Nephron progenitor cell (in vitro differentiated cells): ENCODE results near the gene SUN5.
"Not testable (repeated sequence)": the region's sequence is repeated elsewhere in the genome, so short reads cannot be mapped to it uniquely, and the experiment has no call there.

Experiments
- DNase-seq: peaks from one replicate; pipeline ENCODE4 v3.0.0; 2021
- H3K27ac Mint-ChIP-seq: 2 replicates; pipeline ENCODE4 v1.8.0; 2021; ENCODE audit warnings: mild to moderate bottlenecking, moderate library complexity, mixed read lengths
- H3K27me3 Mint-ChIP-seq: 2 replicates; pipeline ENCODE4 v1.8.0; 2021; ENCODE audit warnings: mild to moderate bottlenecking, low read depth, mixed read lengths; ENCODE audit not compliant: poor library complexity
- H3K36me3 Mint-ChIP-seq: 2 replicates; pipeline ENCODE4 v1.8.0; 2021; ENCODE audit warnings: low read depth, mixed read lengths
- H3K4me1 Mint-ChIP-seq: 2 replicates; pipeline ENCODE4 v1.8.0; 2021; ENCODE audit warnings: mixed read lengths
- H3K4me3 Mint-ChIP-seq: 2 replicates; pipeline ENCODE4 v1.8.0; 2021; ENCODE audit warnings: mild to moderate bottlenecking, moderate library complexity, mixed read lengths
- H3K9me3 Mint-ChIP-seq: 2 replicates; pipeline ENCODE4 v1.8.0; 2021; ENCODE audit warnings: mild to moderate bottlenecking, moderate library complexity, mixed read lengths
- TF ChIP-seq, protein P1 (sequence below): fragments of 200-600 bp; sonication (generic); IDR thresholded peaks from 2 replicates; pipeline ENCODE4 v1.5.0; 2021; ENCODE audit warnings: antibody characterized with exemption

The SUN5 gene

DNA sequence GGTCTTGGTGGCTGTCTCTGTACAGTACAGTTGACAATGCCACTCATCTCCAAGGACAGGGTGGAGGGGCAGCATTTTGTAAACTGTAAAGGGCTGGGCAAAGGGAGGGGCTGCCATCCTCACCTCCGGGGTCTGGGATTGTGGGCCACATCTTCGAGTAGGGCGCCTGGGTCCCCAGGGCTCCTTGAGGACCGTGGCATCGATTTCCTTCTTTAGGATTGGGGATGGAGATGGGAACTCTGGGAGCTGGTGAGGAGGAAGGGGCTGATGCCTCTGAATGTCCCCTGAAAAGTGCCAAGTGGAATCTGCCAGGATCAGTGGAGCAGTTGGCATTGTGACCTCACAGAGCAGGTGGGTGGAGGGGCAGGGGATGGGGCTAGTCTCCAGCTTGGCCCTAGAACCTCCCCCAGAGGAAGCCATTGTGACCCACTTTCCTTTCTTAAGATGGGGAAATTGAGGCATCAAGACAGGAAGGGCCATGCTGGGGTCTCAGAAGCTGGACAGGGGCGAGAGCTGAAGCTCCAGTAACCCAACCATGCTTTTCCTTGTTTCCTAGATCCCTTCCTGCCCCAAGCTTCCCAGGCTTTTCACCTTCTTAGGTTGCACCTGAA, at the start of gene SUN5:
Gene SUN5, minus strand, starts transcription at position 293 of the 611 bp plus-strand sequence. Its CDS starts 93 bp downstream, at position 200.
- H3K9me3 Mint-ChIP-seq = peaks cover 5% of the 10 kb centered on the region
- H3K27me3 Mint-ChIP-seq = peaks cover 21% of the 10 kb centered on the region
- peaks cover 14% of the 10 kb centered on the region for H3K4me1 Mint-ChIP-seq
- TF ChIP-seq, protein P1, sequence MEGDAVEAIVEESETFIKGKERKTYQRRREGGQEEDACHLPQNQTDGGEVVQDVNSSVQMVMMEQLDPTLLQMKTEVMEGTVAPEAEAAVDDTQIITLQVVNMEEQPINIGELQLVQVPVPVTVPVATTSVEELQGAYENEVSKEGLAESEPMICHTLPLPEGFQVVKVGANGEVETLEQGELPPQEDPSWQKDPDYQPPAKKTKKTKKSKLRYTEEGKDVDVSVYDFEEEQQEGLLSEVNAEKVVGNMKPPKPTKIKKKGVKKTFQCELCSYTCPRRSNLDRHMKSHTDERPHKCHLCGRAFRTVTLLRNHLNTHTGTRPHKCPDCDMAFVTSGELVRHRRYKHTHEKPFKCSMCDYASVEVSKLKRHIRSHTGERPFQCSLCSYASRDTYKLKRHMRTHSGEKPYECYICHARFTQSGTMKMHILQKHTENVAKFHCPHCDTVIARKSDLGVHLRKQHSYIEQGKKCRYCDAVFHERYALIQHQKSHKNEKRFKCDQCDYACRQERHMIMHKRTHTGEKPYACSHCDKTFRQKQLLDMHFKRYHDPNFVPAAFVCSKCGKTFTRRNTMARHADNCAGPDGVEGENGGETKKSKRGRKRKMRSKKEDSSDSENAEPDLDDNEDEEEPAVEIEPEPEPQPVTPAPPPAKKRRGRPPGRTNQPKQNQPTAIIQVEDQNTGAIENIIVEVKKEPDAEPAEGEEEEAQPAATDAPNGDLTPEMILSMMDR = no peak
- no peak within 1 kb of the TSS for H3K27ac Mint-ChIP-seq
- no peaks in the 10 kb centered on the region for H3K36me3 Mint-ChIP-seq
- no peak for DNase-seq
- no peak within 1 kb of the TSS for H3K4me3 Mint-ChIP-seq

GRCh38 chr20:33053291-33054106, 49.3 kb upstream of the SUN5 start, which contains the start of gene BPIFB3:
TSS of gene BPIFB3 (plus strand) at chr20:33053903. CDS start at chr20:33055436, 1,533 bp downstream.
- no peak for DNase-seq
- H3K27ac Mint-ChIP-seq = no peak within 1 kb of the TSS
- peaks cover 23% of the 10 kb centered on the region for H3K27me3 Mint-ChIP-seq
- no peaks in the 10 kb centered on the region for H3K9me3 Mint-ChIP-seq
- no peak within 1 kb of the TSS for H3K4me3 Mint-ChIP-seq
- H3K4me1 Mint-ChIP-seq = no peaks in the 10 kb centered on the region
- H3K36me3 Mint-ChIP-seq = no peaks in the 10 kb centered on the region
- TF ChIP-seq, protein P1 = no peak

- TF ChIP-seq, protein P1 = no peak
- no peak overlapping the region for H3K27ac Mint-ChIP-seq
- H3K36me3 Mint-ChIP-seq = no peaks in the 10 kb centered on the region
- H3K27me3 Mint-ChIP-seq = peaks cover 14% of the 10 kb centered on the region
- H3K4me1 Mint-ChIP-seq = no peaks in the 10 kb centered on the region
- DNase-seq = no peak
- peaks cover 5% of the 10 kb centered on the region for H3K9me3 Mint-ChIP-seq
- H3K4me3 Mint-ChIP-seq = no peak overlapping the region
Observed at GRCh38 chr20:33051333-33051732, 47.1 kb upstream of the SUN5 start.

- Mint-ChIP-seq H3K4me1 (no peaks in the 10 kb centered on the region), H3K9me3 (peaks cover 23% of the 10 kb centered on the region), H3K27ac (no peak overlapping the region), H3K27me3 (peaks cover 11% of the 10 kb centered on the region), H3K4me3 (no peak overlapping the region), H3K36me3 (no peaks in the 10 kb centered on the region)
- DNase-seq = no peak
- TF ChIP-seq, protein P1 = no peak
Observed at GRCh38 chr20:33046412-33046811, 42.2 kb upstream of the SUN5 start.

DNA sequence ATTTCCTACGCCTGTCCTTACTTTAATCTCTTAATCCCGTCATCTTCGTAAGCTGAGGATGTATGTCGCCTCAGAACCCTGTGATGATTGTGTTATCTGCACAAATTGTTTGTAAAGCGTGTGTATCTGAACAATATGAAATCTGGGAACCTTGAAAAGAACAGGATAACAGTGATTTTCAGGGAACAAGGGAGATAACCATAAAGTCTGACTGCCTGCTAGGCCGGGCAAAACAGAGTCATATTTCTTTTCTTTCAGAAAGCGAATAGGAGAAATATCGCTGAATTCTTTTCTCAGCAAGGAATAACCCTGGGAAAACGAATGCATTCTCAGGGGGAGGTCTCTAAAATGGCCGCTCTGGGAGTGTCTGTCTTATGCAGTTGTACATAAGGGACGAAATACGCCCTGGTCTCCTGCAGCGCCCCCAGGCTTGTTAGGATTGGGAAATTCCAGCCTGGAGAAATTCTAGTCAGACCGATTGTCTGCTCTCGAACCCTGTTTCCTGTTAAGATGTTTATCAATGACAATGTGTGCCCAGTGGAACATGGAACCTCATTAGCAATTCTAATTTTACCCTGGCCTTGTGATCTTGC, 41.0 kb upstream of the SUN5 start:
- not testable (repeated sequence) for H3K36me3 Mint-ChIP-seq, H3K4me3 Mint-ChIP-seq, DNase-seq, H3K4me1 Mint-ChIP-seq
- Mint-ChIP-seq H3K9me3 (peaks cover 23% of the 10 kb centered on the region), H3K27me3 (peaks cover 11% of the 10 kb centered on the region), H3K27ac (peak overlapping the region; percentile 36)

DNA sequence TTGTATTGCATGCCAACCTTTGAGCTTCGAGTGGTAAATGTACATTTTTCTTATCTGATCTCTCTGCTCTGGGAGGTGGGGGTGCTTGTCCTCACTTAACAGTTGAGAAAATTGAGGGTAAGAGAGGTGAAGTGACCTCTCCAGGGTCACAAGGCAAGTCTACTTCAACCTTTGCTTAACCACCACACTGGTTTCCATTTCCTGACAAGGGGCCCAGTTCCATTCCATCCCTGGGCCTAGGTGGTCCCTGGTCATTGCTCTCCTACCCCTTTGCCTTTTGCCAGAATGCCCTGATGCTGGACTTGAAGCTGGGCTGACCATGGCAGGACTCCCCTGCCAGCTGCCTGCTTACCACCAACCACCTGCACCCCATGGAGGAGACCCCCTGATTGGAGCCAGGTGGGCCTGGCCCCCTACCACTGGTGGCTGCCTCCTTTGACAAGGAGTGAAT, 39.5 kb upstream of the SUN5 start:
- Mint-ChIP-seq H3K36me3 (no peaks in the 10 kb centered on the region), H3K9me3 (peaks cover 23% of the 10 kb centered on the region), H3K27ac (no peak overlapping the region), H3K4me1 (no peaks in the 10 kb centered on the region), H3K27me3 (peaks cover 16% of the 10 kb centered on the region), H3K4me3 (no peak overlapping the region)
- TF ChIP-seq, protein P1 = no peak
- DNase-seq = no peak
